ENCODE data around the gene SMCO1. TPM values are rescaled to one million over a fixed set of nuclear protein-coding genes. Genes with fewer than 3 reads are reported as not detected.
"Not testable (repeated sequence)": the region's sequence is repeated elsewhere in the genome, so short reads cannot be mapped to it uniquely, and the experiment has no call there.

SMCO1 gene
- total RNA-seq, 1 donor from 2014 or later, result 0.79 TPM

DNA sequence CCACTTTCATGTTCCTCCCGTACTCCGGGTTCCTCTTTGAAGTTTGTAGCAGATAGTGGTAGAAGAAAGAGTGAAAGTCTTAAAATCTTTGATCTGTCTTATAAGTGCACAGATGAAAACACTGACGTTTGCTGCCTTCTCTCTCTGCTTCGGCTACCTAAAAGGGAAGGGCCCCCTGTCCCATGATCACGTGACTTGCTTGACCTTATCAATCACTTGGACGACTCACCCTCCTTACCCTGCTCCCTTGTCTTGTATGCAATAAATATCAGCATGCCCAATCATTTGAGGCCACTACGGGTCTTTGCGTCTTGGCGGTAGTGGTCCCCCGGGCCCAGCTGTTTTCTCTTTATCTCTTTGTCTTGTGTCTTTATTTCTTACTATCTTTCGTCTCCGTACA, 6.1 kb upstream of the SMCO1 start:
- DNase-seq, result not testable (repeated sequence)

DNA sequence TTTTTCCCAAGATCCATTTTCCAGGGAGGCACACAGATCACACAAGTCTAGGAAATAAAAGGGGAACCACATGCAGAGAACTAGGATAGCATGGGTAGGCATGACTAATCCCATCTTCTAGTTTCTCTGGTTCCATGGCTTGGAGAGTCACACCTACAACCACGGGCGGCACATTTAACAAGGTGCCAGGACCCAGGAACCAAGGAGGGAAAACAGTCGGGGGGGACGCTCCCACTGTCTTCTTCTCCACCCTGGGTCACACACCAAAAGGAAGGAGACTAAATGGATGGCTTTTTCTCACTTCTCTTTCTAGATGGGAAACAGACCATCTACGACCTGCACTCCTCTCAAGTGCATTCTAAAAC, 4.6 kb upstream of the SMCO1 start:
- DNase-seq, result no peak

- no peak for DNase-seq
Observed at GRCh38 chr3:196518966-196519717, 4.0 kb upstream of the SMCO1 start.

DNA sequence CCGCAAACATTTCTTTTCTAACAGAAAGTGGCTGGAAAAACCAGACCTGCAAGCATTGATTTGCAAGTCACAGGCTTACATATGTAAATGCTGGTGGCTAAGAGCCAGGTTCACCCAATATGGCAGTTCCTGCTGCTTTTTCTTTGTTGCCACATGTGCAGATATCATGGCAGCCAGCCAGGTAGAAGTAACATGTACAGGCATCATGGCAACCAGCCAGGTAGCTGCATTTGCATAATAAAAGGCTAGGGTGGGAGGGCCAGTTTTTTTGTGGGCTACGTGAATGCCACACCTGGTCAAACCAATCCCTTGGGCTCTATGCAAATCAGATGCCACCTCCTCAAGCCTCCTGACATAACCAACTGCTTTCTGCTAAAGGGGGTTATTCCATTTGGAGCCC, 2.8 kb upstream of the SMCO1 start:
- no peak for DNase-seq

GRCh38 chr3:196517162-196517800, 2.1 kb upstream of the SMCO1 start:
- no peak for DNase-seq

GRCh38 chr3:196514350-196514716, 813 bp downstream of the SMCO1 start:
- DNase-seq, result no peak

GRCh38 chr3:196513697-196514349, 1.3 kb downstream of the SMCO1 start:
- DNase-seq, result no peak

DNA sequence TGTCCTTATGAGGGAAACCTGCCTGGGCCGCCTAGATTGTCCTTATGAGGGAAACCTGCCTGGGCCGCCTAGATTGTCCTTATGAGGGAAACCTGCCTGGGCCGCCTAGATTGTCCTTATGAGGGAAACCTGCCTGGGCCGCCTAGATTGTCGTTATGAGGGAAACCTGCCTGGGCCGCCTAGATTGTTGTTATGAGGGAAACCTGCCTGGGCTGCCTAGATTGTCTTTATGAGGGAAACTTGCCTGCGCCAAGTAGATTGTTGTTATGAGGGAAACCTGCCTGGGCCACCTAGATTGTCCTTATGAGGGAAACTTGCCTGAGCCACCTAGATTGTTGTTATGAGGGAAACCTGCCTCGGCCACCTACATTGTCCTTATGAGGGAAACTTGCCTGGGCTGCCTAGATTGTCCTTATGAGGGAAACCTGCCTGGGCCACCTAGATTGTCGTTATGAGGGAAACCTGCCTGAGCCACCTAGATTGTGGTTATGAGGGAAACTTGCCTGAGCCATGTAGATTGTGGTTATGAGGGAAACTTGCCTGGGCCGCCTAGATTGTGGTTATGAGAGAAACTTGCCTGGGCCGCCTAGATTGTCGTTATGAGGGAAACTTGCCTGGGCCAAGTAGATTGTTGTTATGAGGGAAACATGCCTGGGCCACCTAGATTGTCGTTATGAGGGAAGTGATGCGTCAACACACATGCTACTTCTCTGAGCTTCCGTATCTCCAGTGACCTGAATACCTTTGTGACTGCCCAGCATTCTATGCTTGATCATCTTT, 3.3 kb downstream of the SMCO1 start:
- not testable (repeated sequence) for DNase-seq

DNA sequence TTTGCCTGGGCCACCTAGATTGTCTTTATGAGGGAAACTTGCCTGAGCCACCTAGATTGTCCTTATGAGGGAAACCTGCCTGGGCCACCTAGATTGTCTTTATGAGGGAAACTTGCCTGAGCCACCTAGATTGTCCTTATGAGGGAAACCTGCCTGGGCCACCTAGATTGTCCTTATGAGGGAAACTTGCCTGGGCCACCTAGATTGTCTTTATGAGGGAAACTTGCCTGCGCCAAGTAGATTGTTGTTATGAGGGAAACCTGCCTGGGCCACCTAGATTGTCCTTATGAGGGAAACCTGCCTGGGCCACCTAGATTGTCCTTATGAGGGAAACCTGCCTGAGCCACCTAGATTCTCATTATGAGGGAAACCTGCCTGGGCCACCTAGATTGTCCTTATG, 4.0 kb downstream of the SMCO1 start:
- DNase-seq, result not testable (repeated sequence)

- no peak for DNase-seq
Observed at GRCh38 chr3:196506687-196507086, 8.5 kb downstream of the SMCO1 start.

- no peak for DNase-seq
Observed at GRCh38 chr3:196504556-196504955, 10.6 kb downstream of the SMCO1 start.

- DNase-seq, result not testable (repeated sequence)
Observed at GRCh38 chr3:196504077-196504398, 11.1 kb downstream of the SMCO1 start.

- peak; percentile 96 for DNase-seq
Observed at GRCh38 chr3:196503196-196504076, 11.7 kb downstream of the SMCO1 start, which contains the start of gene RNF168. TSS of gene RNF168 (minus strand) at chr3:196503768. CDS start at chr3:196503173, 595 bp downstream.

DNA sequence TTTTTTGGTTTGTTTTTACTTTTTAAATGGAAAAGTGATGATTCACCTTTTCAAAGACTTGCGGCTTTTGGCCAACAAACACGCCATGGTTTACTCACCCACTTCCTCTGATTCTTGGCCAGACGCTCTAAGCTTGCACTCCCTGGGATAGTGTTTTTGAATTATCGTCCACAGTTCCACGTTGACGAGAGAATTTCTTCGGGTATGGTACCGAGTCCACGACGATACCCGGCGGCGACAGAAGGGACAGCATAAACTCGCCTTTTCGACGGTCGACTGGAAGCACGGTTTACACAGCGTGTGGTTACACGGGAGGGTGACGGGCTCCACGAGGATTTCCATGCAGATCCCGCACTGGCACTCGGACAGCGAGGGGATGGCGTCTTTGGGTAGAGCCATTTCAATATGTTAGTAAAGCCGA, 12.4 kb downstream of the SMCO1 start:
- peak; percentile 14 for DNase-seq

DNA sequence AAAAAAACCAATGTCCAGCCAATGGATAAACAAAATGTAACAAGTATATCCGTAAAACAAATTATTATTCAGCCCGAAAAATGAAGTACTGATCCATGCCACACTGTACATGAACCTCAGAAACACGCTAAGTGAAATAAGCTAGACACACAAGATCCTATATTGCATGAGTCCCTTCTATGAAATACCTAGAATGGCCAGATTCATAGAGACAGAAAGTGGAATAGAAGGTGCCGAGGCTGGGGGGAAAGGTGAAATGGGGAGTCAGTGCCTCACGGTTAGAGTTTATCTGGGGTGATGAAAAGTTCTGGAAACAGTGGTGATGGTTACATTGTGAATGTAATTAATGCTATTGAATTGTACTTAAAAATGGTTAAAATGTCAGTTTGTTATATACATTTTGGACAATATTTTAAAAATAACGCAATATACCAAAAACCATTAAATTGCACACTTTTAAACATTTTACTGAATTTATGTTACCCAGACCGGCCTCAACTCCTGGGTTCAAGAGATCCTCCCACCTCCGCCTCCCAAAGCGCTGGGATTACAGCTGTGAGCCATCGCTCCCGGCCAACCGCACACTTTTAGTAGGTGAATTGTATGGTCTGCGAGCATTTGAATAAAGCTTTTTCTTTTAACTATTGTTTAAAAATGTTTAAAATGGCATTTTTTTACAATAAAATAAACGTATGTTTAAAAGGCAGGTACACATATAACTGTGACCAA, 13.7 kb downstream of the SMCO1 start:
- DNase-seq, result no peak

DNA sequence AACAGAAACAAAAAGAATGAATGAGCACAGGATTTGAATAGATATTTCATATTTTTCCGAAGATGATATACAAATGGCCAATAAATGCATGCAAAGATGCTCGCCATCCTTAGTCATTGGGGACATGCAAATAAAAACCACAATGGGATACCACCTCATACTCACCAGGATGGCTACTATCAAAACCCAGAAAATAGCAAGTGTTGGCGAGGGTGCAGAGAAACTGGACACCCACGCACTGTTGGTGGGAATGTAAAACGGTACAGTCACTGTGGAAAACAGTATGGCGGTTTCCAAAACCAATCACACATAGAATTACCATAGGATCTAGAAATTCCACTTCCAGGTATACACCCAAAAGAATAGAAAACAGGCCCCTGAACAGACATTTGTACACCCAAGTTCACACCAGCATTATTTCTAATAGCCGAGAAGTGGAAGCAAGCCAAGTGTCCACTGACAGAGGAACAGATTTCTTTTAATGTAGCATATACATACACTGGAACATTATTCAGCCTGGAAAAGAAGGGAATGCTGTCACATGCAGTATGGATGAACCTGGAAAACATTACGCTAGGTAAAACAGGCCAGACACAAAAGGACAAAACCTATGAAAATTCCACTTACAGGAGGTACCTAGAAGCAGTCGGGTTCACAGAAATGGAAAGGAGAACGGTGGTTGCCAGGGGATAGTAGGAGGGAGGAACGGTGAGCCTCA, 15.2 kb downstream of the SMCO1 start:
- no peak for DNase-seq

DNA sequence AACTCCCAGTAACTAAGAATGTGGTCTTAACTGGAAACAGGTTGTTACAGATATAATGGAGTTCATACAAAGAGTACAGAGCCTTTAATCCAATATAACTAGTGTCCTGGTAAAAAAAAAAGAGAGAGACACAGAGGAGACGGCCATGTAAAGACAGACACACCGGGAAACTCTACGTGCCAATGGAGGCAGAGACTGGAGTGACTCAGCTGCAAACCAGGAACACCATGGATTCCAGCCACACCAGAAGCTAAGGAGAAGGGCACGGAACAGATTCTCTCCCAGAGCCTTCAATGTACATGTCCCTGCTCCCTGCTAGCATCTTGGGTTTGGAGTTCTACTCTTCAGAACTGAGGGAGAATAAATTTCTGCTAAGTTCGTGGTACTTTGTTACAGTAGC, 16.1 kb downstream of the SMCO1 start:
- no peak for DNase-seq

DNA sequence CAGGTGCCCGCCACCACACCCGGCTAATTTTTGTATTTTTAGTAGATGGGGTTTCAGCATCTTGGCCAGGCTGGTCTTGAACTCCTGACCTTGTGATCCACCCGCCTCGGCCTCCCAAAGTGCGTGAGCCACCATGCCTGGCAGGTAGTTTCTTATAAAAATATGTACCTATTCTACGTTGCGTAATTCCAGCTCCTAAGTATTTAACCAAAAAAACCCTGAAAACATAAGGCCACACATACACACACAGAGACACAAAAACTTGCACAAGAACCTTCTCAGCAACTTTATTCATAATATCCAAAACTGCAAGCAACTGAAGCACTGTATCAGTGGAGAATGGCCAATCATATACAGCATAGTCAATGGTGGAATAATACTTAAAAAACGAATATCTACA, 16.8 kb downstream of the SMCO1 start:
- no peak for DNase-seq

DNA sequence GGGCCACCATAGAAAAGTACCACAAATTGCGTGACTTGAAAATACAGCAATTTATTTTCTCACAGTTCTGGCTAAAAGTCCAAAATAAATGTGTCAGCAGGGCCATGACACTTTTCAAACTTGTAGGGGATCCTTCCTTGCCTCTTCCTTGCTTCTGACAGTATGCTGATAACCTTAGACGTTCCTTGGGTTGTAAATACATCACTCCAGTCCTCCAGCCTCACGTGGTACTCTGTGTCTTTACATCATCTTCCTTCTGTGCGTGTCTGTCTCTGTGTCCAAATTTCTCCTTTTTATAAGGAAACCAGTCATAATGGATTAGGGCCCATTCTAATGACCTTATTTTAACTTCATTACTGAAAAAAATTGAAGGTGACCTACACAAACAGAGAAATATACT, 19.0 kb downstream of the SMCO1 start:
- no peak for DNase-seq

GRCh38 chr3:196493292-196493691, 21.9 kb downstream of the SMCO1 start:
- DNase-seq, result no peak

All from skin of body (tissue), 2 donors.